SU-DHL-6 (cell line): ENCODE measurements around the gene GRN.

ENCODE experiments used
- EZH2phosphoT487 ChIP-seq: fragments of 200-600 bp; sonication (generic), shearing (Covaris generic); conservative IDR thresholded peaks from 2 replicates; pipeline ENCODE4 v1.6.1; 2018; ENCODE audit warnings: mild to moderate bottlenecking, antibody characterized with exemption, low read length, moderate library complexity, mixed read lengths
- TF ChIP-seq, protein P1 (sequence below): fragments of 200-600 bp; sonication (generic); IDR thresholded peaks from one replicate; pipeline ENCODE4 v1.5.1; 2017; ENCODE audit warnings: antibody characterized with exemption, mild to moderate bottlenecking, low read length, moderate library complexity; ENCODE audit not compliant: insufficient read depth, poor library complexity, severe bottlenecking

- TF ChIP-seq, protein P1, sequence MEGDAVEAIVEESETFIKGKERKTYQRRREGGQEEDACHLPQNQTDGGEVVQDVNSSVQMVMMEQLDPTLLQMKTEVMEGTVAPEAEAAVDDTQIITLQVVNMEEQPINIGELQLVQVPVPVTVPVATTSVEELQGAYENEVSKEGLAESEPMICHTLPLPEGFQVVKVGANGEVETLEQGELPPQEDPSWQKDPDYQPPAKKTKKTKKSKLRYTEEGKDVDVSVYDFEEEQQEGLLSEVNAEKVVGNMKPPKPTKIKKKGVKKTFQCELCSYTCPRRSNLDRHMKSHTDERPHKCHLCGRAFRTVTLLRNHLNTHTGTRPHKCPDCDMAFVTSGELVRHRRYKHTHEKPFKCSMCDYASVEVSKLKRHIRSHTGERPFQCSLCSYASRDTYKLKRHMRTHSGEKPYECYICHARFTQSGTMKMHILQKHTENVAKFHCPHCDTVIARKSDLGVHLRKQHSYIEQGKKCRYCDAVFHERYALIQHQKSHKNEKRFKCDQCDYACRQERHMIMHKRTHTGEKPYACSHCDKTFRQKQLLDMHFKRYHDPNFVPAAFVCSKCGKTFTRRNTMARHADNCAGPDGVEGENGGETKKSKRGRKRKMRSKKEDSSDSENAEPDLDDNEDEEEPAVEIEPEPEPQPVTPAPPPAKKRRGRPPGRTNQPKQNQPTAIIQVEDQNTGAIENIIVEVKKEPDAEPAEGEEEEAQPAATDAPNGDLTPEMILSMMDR, result no peak
- no peak for TF ChIP-seq EZH2phosphoT487
These were observed 16.5 kb downstream of the GRN start for GRCh38 chr17:44361292-44362260.
